Measurements from ENCODE around the gene FAM234B.
"Not testable (repeated sequence)": the region's sequence is repeated elsewhere in the genome, so short reads cannot be mapped to it uniquely, and the experiment has no call there.

FAM234B gene

DNA sequence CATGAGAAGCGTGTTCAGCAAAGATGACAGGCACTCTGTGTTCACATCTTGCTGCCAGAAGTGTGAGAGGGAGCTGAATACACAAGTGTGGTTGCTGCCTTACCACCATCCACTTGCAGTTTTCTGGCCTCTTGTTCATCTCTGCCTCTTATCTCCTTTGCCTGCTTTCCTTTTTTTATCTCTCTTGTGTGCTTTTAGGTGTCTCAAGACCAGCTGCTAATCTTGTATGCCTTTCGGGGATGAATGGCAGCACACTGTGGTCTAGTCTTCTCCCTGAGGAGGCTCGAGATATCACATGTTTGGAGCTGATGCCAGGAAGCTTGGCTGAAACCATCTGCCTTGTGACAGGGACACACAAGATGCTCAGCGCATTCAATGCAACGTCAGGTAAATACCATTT lies 17.2 kb downstream of the FAM234B start:
- no peak for DNase-seq (ENCODE audit: low read depth)

- DNase-seq (ENCODE audit: low read depth), result no peak
Observed at GRCh38 chr12:13062669-13063068, 18.5 kb downstream of the FAM234B start.

DNA sequence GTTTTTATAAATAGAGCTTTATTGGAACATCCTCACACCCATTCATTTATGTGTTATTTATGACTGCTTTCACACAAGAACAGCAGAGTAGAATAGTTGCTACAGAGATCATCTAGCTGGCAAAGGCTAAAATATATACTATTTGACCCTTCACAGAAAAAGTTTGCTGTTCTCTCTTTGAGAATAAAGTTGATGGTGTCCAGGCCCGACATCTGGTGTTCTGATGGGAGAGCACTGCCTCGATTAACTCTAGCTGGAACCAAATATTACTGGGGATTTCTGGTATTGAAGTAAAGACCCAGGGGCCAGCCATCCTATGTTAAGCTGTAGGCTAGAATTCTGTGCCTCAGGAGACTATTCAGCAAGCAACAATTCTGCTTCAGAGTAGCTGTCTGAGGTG lies 21.8 kb downstream of the FAM234B start:
- DNase-seq (ENCODE audit: low read depth), result no peak

DNA sequence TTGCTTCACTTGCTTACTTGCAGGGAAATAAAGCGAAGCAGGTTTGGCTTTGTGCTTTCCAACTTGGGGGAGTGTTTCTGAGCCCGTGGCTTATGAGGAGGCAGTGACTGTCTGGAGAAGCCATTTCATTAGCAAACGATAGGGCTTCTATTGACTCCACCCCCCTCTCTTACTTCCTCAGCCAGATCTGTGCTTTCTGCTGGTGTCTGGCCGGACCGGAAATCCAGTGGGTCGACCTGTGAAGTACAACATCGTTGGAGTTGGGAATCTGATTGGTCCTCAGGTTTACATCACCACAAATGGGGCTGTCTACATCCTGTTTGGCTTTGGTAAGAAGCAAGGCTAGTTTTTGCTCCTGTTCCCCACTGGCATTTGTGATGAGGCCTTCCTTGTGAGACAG lies 22.3 kb downstream of the FAM234B start:
- DNase-seq (ENCODE audit: low read depth), result no peak

GRCh38 chr12:13067322-13067721 lies 23.1 kb downstream of the FAM234B start:
- no peak for DNase-seq (ENCODE audit: low read depth)

- DNase-seq (ENCODE audit: low read depth), result no peak
Observed at GRCh38 chr12:13069380-13069779, 25.2 kb downstream of the FAM234B start.

- no peak for DNase-seq (ENCODE audit: low read depth)
Observed at GRCh38 chr12:13071305-13072280, 27.4 kb downstream of the FAM234B start.

DNA sequence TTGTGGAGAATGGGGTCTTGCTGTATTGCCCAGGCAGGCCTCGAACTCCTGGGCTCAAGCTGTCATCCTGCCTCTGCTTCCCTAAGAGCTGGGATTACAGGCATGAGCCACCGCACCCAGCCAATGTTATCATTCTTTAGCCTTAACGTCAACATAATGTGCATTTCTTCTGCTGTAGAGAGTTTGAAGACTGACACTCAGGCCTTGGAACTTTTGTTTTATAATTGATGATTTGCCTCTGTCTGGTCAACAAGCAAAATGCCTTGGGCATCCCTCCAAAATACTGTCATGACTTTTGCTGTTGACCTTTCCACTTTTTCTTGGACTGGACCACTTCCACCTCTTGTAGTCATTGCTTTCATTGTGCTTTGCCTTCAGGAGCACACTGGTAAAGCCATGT lies 29.0 kb downstream of the FAM234B start:
- no peak for DNase-seq (ENCODE audit: low read depth)

GRCh38 chr12:13074396-13075117 lies 30.4 kb downstream of the FAM234B start:
- DNase-seq (ENCODE audit: low read depth), result no peak

- no peak for DNase-seq (ENCODE audit: low read depth)
Observed at GRCh38 chr12:13075118-13075480, 30.9 kb downstream of the FAM234B start.

GRCh38 chr12:13075786-13076570 lies 31.8 kb downstream of the FAM234B start:
- DNase-seq (ENCODE audit: low read depth), result no peak

- no peak for DNase-seq (ENCODE audit: low read depth)
Observed at GRCh38 chr12:13079440-13079906, 35.3 kb downstream of the FAM234B start.

GRCh38 chr12:13080266-13080665 lies 36.1 kb downstream of the FAM234B start:
- no peak for DNase-seq (ENCODE audit: low read depth)

DNA sequence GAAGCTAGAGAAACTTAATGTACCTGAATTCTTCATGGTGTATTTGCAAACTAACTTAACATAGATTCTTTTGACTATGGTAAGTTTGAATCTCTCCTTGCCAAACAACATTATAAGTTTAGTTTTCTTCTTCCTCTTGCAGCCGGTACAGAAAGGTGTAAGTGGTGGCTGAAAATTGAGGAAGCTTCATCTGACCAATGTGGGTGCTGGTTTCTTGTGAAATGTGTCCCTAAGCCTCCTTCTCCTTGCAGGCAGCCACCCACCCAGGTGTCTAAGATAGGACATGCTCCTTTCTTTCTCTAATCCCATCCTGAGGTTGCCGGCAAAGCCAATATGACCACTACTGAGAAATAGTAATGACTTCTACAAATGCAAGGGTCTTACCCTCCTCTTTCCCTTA lies 38.7 kb downstream of the FAM234B start:
- no peak for DNase-seq (ENCODE audit: low read depth)

GRCh38 chr12:13083638-13084037 lies 39.5 kb downstream of the FAM234B start:
- not testable (repeated sequence) for DNase-seq (ENCODE audit: low read depth)

- no peak for DNase-seq (ENCODE audit: low read depth)
Observed at GRCh38 chr12:13084898-13085640, 40.9 kb downstream of the FAM234B start.

DNA sequence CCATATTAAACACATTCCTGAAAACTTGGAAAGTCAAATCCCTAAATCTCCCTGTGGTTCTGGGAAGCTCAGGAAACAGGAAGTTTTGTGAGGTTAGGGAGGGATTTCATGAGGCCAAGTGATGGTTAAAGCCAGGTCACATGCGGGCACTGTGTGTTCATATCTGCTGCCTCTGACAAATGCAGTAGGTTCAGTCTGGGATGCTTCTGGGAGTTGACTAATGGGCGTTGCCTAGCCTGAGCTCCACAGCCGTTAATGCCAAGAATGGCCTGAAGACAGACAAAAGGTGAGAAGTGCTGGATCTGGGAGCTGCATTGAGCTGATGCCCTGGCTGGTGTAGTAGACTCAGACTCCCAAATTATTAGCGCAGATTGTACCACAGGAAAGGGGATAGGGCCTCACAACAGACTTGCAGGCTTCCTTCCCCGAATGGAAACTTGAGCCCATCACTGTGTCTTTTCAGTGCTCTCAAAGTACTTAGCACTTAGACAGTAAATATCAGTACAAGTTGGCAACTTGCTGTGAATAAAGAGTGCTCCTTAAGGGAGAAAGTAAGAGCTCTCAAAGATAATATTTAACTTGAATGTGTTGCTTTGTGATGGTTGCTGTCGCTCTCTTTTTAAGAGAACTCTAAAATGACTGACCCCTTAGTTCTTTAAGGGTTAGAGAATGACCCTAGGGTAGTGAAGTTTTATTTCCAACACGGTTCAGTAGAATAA lies 41.9 kb downstream of the FAM234B start:
- no peak for DNase-seq (ENCODE audit: low read depth)

DNA sequence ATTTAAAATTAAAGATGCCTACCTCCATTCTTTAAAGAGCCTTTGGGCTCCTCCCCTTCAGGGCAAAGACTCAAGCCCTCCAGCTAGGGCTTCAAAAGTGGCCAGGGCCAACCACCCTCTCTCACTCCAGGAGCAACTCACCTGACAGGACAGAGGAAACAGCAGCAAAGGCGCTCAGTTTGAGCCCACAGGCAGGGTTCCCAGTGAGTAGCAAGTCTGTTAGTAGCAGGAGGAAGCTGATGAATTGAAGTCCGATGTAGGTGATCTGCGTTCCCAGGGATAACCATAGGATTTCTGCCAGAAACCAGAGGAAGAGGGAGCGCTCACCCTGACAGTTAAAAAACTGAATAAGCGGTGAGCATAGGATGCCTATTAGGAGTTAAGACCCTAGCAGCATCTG lies 43.6 kb downstream of the FAM234B start:
- DNase-seq (ENCODE audit: low read depth), result no peak

GRCh38 chr12:13088496-13088895 lies 44.3 kb downstream of the FAM234B start:
- no peak for DNase-seq (ENCODE audit: low read depth)

DNA sequence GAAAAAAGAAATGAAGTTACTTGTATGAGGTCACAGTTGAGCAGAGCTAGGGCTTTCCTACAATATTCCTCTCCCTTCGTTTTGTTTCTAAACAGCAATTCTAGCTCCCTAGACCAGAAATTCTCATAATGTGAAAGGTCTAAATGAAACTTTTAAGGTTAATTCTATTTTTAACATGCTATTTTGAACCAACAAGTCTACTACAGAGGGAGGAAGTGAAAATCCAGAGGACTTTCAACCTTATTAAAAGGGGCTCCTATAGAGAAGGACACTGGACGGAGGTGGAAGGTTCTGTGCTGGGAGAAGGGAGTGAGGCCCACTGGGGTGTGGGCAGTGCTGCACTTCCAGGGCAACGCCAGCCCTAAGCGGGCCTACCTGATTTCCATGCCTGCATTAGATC lies 45.9 kb downstream of the FAM234B start:
- no peak for DNase-seq (ENCODE audit: low read depth)

GRCh38 chr12:13091832-13092231 lies 47.7 kb downstream of the FAM234B start:
- no peak for DNase-seq (ENCODE audit: low read depth)
